RWPE1 (cell line): ENCODE data around the gene IGSF10.

Experiments used
- CTCF ChIA-PET: fragments of 350-600 bp; sonication (Branson Sonifier 250); formaldehyde crosslinking; extraction: SDS; loops from one replicate; lab custom pipeline; 2021; lab: Yijun Ruan, JAX
- POLR2A ChIA-PET: fragments of 400-600 bp; formaldehyde crosslinking; extraction: SDS; loops from one replicate; lab custom pipeline; 2020; ENCODE audit warnings: antibody characterized with exemption; ENCODE audit not compliant: low non-redundant PET; lab: Yijun Ruan, JAX
- DNase-seq: peaks from one replicate; pipeline ENCODE4 v3.0.0; 2012; ENCODE audit warnings: low spot score
- H3K27ac ChIP-seq: fragments of 450-650 bp; 2 replicates; pipeline ENCODE4 v1.5.1; 2017
- TF ChIP-seq, protein P1 (sequence below): fragments of 450-650 bp; conservative IDR thresholded peaks from 2 replicates; pipeline ENCODE4 v1.5.1; 2017; ENCODE audit warnings: low read depth, mild to moderate bottlenecking

Gene IGSF10

GRCh38 chr3:151479452-151479851, 18.6 kb upstream of the IGSF10 start:
- DNase-seq, result no peak
- H3K27ac ChIP-seq, result no peak overlapping the region
- CTCF ChIA-PET, result interaction anchor here (0.7 to 1.4 kb wide), 2 partner anchors 10 to 307 kb away, joined by 4 to 5 read pairs; no protein-coding TSS in a partner anchor
- POLR2A ChIA-PET, result no interaction called here
- TF ChIP-seq, protein P1, sequence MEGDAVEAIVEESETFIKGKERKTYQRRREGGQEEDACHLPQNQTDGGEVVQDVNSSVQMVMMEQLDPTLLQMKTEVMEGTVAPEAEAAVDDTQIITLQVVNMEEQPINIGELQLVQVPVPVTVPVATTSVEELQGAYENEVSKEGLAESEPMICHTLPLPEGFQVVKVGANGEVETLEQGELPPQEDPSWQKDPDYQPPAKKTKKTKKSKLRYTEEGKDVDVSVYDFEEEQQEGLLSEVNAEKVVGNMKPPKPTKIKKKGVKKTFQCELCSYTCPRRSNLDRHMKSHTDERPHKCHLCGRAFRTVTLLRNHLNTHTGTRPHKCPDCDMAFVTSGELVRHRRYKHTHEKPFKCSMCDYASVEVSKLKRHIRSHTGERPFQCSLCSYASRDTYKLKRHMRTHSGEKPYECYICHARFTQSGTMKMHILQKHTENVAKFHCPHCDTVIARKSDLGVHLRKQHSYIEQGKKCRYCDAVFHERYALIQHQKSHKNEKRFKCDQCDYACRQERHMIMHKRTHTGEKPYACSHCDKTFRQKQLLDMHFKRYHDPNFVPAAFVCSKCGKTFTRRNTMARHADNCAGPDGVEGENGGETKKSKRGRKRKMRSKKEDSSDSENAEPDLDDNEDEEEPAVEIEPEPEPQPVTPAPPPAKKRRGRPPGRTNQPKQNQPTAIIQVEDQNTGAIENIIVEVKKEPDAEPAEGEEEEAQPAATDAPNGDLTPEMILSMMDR, result no peak

DNA sequence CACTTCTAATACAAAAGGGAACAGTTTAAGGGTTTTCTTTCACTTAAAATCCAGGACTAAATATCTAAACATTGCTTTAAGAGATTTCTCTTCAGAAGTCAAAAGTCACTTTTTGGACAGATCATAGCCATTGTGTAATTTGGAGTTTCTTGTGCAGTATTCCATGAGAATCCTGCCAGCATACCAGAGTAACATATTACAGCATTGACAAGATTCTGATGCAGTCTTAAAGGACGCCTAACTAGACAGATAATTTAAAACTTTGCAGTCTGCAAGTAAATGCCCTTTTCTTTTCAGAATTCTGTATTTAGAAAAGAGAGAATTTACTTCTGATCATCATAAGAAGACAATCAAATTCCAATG, 17.5 kb upstream of the IGSF10 start:
- H3K27ac ChIP-seq, result no peak overlapping the region
- CTCF ChIA-PET, result no interaction called here
- POLR2A ChIA-PET, result no interaction called here
- TF ChIP-seq, protein P1, result no peak
- no peak for DNase-seq

- POLR2A ChIA-PET, result no interaction called here
- DNase-seq, result no peak
- CTCF ChIA-PET, result no interaction called here
- H3K27ac ChIP-seq, result no peak overlapping the region
- TF ChIP-seq, protein P1, result no peak
Observed at GRCh38 chr3:151477591-151478334, 16.9 kb upstream of the IGSF10 start.

DNA sequence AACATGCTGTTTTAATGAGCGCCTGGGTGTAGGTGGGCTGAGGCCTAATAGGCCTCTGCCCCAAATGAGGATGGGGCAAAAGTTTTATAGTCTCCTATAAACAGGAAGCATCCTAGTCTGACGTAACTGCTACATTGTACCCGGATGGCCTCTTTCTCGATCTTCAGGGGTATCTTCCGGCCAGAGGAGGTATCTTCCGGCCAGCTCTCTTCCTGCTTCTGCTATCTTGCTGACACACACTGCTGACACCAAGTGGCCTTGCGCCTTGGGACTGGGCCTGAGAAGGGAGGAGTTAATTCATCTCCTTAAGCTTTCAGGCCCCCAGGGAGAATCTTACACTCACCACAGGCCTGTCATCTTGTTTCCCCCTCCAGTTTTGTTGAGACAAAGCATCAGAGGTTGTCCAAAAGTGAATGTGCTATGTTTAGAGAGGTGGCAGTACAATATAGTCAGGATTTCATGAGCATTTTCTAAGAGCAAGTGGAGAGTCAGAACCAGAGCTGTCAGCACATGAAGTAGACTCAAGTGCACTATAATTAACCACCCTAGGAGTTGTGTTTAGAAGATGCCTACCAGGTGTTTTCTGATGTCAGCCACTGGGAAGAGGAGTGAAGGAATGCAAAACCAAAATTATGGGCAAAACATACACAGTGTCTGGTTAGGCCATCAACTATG, 15.6 kb upstream of the IGSF10 start:
- DNase-seq, result no peak
- TF ChIP-seq, protein P1, result no peak
- ChIA-PET POLR2A (no interaction called here), CTCF (no interaction called here)
- H3K27ac ChIP-seq, result no peak overlapping the region

DNA sequence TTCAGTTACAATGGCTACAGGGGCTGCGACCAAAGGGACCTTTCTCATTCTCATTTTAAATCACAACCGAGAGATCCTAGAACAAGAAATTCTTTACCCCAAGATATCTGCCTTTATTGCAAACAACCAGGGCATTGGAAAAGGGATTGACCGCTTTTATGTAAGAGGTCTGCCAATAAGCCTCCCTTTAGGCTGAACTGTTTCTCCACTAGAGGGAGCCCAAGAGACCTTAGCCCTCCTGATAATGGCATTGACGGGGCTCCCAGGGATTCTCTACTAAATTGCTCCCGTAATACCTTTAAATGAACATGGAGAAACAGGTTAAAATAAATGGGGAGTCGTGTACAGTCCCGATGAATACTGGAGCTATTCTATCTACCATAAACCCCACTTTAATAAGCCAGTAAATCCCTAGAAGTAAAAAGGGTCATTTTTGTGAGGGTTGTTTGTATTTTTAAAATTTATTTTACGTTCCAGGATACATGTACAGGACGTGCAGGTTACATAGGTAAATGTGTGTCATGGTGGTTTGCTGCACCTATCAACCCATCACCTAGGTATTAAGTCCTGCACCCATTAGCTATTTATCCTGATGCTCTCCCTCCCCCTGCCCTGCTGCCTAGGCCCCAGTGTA, 7.5 kb upstream of the IGSF10 start:
- DNase-seq, result peak; percentile 57
- POLR2A ChIA-PET, result no interaction called here

DNA sequence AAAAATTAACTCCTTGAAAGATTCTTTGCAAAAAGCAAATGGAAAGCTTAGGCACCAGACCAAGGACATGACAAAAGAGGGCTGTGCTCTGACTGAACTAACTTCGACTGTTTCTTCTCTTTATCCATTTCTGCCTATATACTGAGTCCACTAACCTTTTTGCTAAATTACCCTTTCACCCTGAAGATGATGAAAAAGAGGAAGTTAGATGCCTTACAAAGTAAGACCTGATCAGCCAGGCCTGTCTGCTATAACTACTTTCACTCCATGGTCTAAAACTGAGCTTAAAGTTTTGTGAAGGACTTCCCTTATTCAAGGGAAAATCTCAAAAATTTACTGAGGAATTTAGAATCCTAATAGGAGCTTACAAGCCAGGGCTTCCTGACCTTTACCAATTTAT, 6.2 kb upstream of the IGSF10 start:
- no peak overlapping the region for H3K27ac ChIP-seq
- ChIA-PET CTCF (interaction anchor here (0.7 to 1.7 kb wide), 3 partner anchors 44 to 372 kb away, joined by 4 to 10 read pairs (median 4); no protein-coding TSS in a partner anchor), POLR2A (no interaction called here)
- TF ChIP-seq, protein P1, result no peak
- no peak for DNase-seq

More for the DNA sequence above, 7.5 kb upstream of the IGSF10 start:
- TF ChIP-seq, protein P1, result peak; percentile 88
- no peak overlapping the region for H3K27ac ChIP-seq
- CTCF ChIA-PET, result interaction anchor here (0.6 to 1.8 kb wide), 13 partner anchors 9 to 1951 kb away, joined by 3 to 10 read pairs (median 3); partner anchors contain the start of gene AADAC
